ENCODE results near the gene TRMT61A. TPM values are rescaled to one million over a fixed set of nuclear protein-coding genes. Genes with fewer than 3 reads are reported as not detected.

Gene TRMT61A
- total RNA-seq, 6 experiments from 2014 or later, result 12.0 to 14.9 (median 13.4) TPM

DNA sequence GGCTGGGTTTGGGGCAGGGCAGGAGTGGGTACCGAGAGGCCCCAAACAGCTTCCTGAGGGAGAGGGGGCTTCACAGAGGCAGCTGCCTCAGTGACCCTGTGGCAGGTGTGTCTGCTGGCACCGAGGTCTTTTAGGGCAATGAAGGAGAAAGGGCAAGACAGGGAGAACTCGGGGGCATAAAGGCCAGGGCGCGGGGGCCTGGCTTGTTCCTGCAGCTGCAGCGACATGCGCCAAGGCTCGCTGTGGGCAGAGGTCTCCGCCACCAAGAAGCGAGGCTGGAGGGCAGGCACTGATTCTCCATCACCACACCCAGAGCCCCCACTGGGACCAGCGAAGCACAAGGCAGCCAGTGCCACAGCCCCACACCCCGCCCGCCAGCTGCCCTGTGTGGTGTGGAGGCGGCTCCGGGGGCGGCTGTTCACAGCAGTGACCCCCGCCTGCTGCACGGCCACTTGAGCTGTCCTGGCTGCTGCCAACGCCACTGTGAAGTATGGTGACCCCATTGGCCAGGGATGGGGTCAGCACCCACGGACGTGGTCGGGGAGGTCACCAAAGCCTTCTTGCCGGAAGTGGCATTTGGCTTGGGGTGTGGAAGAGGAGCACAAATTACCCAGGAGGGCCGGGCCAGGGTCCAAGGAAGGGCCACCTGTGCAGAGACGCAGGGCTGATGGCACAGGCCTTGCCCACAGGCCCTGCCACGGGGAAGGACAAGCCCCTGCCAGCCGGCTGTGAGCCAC, 17.1 kb downstream of the TRMT61A start:
- no peak for DNase-seq
- Mint-ChIP-seq H3K4me3 (no peak overlapping the region), H3K27me3 (ENCODE audit: insufficient read depth) (no peaks in the 10 kb centered on the region), H3K36me3 (ENCODE audit: low read depth) (no peaks in the 10 kb centered on the region), H3K4me1 (ENCODE audit: low read depth) (no peaks in the 10 kb centered on the region), H3K27ac (no peak overlapping the region), H3K9me3 (no peaks in the 10 kb centered on the region)
- TF ChIP-seq, protein P1, sequence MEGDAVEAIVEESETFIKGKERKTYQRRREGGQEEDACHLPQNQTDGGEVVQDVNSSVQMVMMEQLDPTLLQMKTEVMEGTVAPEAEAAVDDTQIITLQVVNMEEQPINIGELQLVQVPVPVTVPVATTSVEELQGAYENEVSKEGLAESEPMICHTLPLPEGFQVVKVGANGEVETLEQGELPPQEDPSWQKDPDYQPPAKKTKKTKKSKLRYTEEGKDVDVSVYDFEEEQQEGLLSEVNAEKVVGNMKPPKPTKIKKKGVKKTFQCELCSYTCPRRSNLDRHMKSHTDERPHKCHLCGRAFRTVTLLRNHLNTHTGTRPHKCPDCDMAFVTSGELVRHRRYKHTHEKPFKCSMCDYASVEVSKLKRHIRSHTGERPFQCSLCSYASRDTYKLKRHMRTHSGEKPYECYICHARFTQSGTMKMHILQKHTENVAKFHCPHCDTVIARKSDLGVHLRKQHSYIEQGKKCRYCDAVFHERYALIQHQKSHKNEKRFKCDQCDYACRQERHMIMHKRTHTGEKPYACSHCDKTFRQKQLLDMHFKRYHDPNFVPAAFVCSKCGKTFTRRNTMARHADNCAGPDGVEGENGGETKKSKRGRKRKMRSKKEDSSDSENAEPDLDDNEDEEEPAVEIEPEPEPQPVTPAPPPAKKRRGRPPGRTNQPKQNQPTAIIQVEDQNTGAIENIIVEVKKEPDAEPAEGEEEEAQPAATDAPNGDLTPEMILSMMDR (IDR thresholded peaks at IDR 0.05), result no peak

DNA sequence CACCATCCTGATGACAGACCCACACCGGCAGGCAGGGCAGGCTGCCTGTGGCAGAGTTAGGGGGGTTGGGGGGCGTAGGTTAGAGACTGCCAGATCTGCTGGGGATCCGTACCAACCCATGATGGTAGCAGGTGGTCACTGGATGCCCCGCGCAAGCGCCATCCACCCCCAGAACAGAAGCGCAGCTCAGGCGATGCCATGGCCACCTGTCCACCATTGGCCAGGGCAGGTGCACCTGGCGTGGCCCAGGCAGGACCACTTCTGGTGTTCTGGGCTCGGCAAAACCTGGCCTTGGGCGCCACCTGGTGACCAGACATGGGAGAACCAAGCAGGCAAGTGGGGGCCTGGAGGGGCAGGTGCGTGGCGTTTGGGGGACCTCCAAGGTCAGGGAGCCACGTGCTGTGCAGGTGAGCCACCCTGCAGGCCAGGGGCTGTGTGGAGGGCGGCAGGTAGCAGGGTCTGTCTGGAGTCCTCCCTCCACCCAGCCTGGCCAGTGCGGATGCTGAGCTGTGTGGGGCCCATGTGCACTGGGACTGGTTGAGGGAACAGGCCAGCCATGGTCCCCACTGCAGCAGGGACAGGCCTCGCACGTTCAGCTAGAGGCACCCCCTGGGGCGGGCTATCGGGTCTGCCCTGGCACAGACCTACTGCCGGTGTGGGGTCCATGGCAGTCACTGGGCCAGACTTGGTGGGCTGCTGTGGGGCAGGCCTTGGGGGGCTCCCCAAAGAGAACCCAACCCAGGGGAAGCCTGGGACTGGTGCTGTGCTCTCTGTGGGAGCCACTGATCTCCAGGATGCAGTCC, 17.9 kb downstream of the TRMT61A start:
- DNase-seq, result peak; percentile 21
- Mint-ChIP-seq H3K9me3 (no peaks in the 10 kb centered on the region), H3K4me1 (ENCODE audit: low read depth) (peaks cover 5% of the 10 kb centered on the region), H3K4me3 (no peak overlapping the region), H3K27me3 (ENCODE audit: insufficient read depth) (no peaks in the 10 kb centered on the region), H3K27ac (no peak overlapping the region), H3K36me3 (ENCODE audit: low read depth) (no peaks in the 10 kb centered on the region)
- TF ChIP-seq, protein P1 (IDR thresholded peaks at IDR 0.05), result peak; percentile 95

DNA sequence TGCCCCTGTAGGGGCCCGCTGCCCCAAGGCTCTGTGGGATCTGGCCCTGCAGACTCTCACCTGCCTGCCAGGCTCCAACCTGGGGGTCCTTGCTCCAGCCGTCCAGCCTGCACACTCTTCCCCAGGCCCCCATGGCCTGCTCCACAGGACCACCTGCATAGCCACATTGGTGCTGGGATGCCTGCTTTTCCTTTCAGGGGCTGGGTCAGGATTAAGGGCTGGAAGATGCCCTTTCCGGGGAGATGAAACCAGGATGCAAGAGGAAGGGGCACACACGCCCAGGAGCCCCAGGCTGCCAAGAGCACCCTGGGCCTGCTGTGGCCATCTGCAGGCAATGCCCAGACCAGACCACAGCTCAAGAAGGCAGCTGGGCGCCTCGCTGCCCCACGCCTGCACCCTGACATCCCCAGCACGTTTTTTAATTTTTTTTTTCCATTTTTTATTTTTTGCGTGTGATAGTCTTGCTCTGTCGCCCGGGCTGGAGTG, 18.5 kb downstream of the TRMT61A start:
- H3K27ac Mint-ChIP-seq, result no peak overlapping the region
- H3K4me1 Mint-ChIP-seq (ENCODE audit: low read depth), result peaks cover 11% of the 10 kb centered on the region
- H3K4me3 Mint-ChIP-seq, result no peak overlapping the region
- no peak for DNase-seq
- H3K9me3 Mint-ChIP-seq, result no peaks in the 10 kb centered on the region
- H3K27me3 Mint-ChIP-seq (ENCODE audit: insufficient read depth), result no peaks in the 10 kb centered on the region
- TF ChIP-seq, protein P1 (IDR thresholded peaks at IDR 0.05), result no peak
- H3K36me3 Mint-ChIP-seq (ENCODE audit: low read depth), result no peaks in the 10 kb centered on the region

DNA sequence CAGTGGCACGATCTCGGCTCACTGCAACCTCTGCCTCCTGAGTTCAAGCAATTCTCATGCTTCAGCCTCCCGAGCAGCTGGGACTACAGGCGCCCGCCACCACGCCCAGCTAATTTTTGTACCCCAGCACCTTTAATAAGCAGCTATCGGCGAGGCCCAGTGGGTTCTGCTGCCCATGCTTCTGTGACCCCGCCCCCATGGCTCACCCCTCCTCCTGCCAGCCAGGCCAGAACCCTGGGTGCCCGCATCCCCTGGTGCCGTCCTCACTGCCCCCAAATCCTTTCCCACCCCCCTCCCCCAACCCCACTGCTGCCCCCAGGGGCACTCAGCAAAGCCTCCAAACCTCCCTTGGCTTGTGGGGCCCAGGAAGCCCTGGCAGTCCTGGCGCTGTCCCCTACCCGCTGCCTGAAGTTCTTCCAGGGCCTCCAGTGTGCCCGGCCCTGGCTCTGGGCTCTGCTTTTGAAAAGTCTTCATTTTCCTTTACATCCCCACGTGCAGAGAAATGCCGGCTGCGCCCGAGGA, 19.0 kb downstream of the TRMT61A start:
- TF ChIP-seq, protein P1 (IDR thresholded peaks at IDR 0.05), result no peak
- Mint-ChIP-seq H3K27ac (no peak overlapping the region), H3K36me3 (ENCODE audit: low read depth) (no peaks in the 10 kb centered on the region), H3K4me3 (no peak overlapping the region), H3K4me1 (ENCODE audit: low read depth) (peaks cover 16% of the 10 kb centered on the region), H3K9me3 (no peaks in the 10 kb centered on the region), H3K27me3 (ENCODE audit: insufficient read depth) (no peaks in the 10 kb centered on the region)
- DNase-seq, result no peak

DNA sequence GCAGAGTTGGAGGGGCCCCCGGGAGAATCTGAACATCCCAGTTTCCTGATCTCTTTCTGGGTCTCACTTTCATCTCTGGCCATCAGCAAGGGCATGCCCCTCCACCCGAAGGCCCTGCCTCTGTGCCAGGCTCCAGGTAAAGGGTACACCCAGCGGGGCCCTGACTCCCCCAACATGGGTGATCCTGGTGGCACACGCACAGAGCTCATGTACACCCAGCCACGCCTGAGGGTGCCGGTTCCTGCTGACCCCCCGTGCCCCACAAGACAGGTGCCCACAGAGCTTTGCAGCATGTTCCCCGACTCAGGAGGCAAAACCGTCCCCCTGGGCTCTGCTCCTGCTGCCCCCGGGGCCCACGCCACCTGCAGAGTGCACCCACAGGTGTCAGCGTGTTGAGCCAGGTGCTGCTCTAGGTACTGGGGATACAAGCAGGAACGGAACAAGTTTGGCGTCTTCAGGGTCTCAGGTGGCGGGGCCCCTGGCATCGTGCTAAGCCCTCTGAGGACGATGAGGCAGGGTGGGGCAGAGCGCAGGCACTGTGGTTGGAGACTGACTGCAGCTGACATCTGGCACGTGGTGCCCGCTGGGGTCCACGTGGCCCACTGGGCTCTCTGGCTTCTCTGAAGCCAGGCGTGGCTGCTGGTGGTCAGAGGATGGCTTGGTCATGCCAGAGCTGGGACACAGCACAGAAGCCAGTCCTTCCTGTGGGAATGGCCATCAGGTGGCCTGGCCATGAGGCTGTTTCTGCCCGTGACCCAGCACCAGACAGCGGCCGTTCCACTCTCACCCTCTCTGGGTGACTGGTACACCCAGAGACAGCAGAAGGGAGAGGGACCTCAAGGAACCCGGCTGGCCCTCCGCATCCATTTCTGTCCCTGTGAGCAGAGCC, 19.7 kb downstream of the TRMT61A start:
- Mint-ChIP-seq H3K4me1 (ENCODE audit: low read depth) (peaks cover 16% of the 10 kb centered on the region), H3K27ac (no peak overlapping the region), H3K36me3 (ENCODE audit: low read depth) (no peaks in the 10 kb centered on the region), H3K9me3 (no peaks in the 10 kb centered on the region), H3K27me3 (ENCODE audit: insufficient read depth) (peaks cover 2% of the 10 kb centered on the region; the same call in 1 of the 2 replicates), H3K4me3 (no peak overlapping the region)
- TF ChIP-seq, protein P1 (IDR thresholded peaks at IDR 0.05), result no peak
- DNase-seq, result no peak

Data from HFFc6 (cell line).